Epidermal melanocyte (primary cell): ENCODE results near the gene ARHGAP28.
"Not testable (repeated sequence)": the region's sequence is repeated elsewhere in the genome, so short reads cannot be mapped to it uniquely, and the experiment has no call there.

Source experiments
- DNase-seq: peaks from one replicate; pipeline ENCODE4 v3.0.0; 2011; ENCODE audit warnings: low spot score; ENCODE audit not compliant: insufficient read length

Gene ARHGAP28

GRCh38 chr18:6923220-6923619 is 193.7 kb downstream of the ARHGAP28 start:
- no peak for DNase-seq

- DNase-seq: no peak
Measured at GRCh38 chr18:6927153-6927552, 197.6 kb downstream of the ARHGAP28 start.

- DNase-seq: no peak
Measured at GRCh38 chr18:6928359-6928758, 198.8 kb downstream of the ARHGAP28 start.

GRCh38 chr18:6929370-6930102 is 200.0 kb downstream of the ARHGAP28 start:
- DNase-seq: no peak

- DNase-seq: no peak
Measured at GRCh38 chr18:6934859-6935258, 205.3 kb downstream of the ARHGAP28 start.

- DNase-seq: no peak
Measured at GRCh38 chr18:6938003-6938402, 208.5 kb downstream of the ARHGAP28 start.

GRCh38 chr18:6938403-6938802 is 208.9 kb downstream of the ARHGAP28 start:
- DNase-seq: not testable (repeated sequence)

- DNase-seq: no peak
Measured at GRCh38 chr18:6939972-6940371, 210.5 kb downstream of the ARHGAP28 start.

- no peak for DNase-seq
Measured at GRCh38 chr18:6940451-6940850, 210.9 kb downstream of the ARHGAP28 start.

- no peak for DNase-seq
Measured at GRCh38 chr18:6941996-6942395, 212.5 kb downstream of the ARHGAP28 start.

GRCh38 chr18:6942742-6943141 is 213.2 kb downstream of the ARHGAP28 start:
- DNase-seq: no peak

GRCh38 chr18:6943143-6943542 is 213.6 kb downstream of the ARHGAP28 start:
- DNase-seq: no peak

GRCh38 chr18:6947338-6948030 is 218.0 kb downstream of the ARHGAP28 start:
- DNase-seq: no peak

- no peak for DNase-seq
Measured at GRCh38 chr18:6948281-6949055, 219.0 kb downstream of the ARHGAP28 start.

- DNase-seq: no peak
Measured at GRCh38 chr18:6949800-6950586, 220.5 kb downstream of the ARHGAP28 start.

- DNase-seq: no peak
Measured at GRCh38 chr18:6950641-6951040, 221.1 kb downstream of the ARHGAP28 start.

- DNase-seq: no peak
Measured at GRCh38 chr18:6951336-6952090, 222.0 kb downstream of the ARHGAP28 start.

GRCh38 chr18:6954501-6954900 is 225.0 kb downstream of the ARHGAP28 start:
- no peak for DNase-seq

GRCh38 chr18:6955304-6955703 is 225.8 kb downstream of the ARHGAP28 start:
- DNase-seq: no peak

GRCh38 chr18:6956495-6956894 is 227.0 kb downstream of the ARHGAP28 start:
- no peak for DNase-seq

- no peak for DNase-seq
Measured at GRCh38 chr18:6956999-6957398, 227.5 kb downstream of the ARHGAP28 start.
